CD14-positive monocyte (primary cell): ENCODE measurements around the gene ZNF101. TPM values are rescaled to one million over a fixed set of nuclear protein-coding genes. Genes with fewer than 3 reads are reported as not detected.

Source experiments
- DNase-seq, 3 donors: peaks; one replicate each; pipeline ENCODE4 v3.0.0-alpha.2; 2011 to 2022
- H2AFZ ChIP-seq: 2 replicates; pipeline ENCODE4 v1.6.0; 2012; ENCODE audit warnings: mild to moderate bottlenecking, low read depth, low read length, inconsistent platforms; ENCODE audit not compliant: insufficient read depth, poor library complexity, severe bottlenecking
- H3K27ac ChIP-seq, 2 donors: 1 replicate in 1 of 2; 2 replicates in 1 of 2; pipeline ENCODE4 v1.5.1; 2012 to 2013; ENCODE audit warnings: low read length in 2 of 2, control low read depth in 1 of 2, inconsistent platforms in 1 of 2, low read depth in 1 of 2, mild to moderate bottlenecking in 1 of 2
- H3K27me3 ChIP-seq, 2 donors: one replicate each; pipeline versions ENCODE4 v1.6.0 to v1.6.1; 2011 to 2013; ENCODE audit warnings: low read length in 2 of 2; ENCODE audit not compliant: control insufficient read depth in 2 of 2, insufficient read depth in 2 of 2
- H3K36me3 ChIP-seq, 2 donors: replicated peaks in 1 of 2; 1 replicate in 1 of 2; 2 replicates in 1 of 2; pipeline versions ENCODE4 v1.5.1 to v1.6.1; 2012 to 2013; ENCODE audit warnings: low read length in 2 of 2, control low read depth in 1 of 2, inconsistent platforms in 1 of 2, mild to moderate bottlenecking in 1 of 2; ENCODE audit not compliant: insufficient read depth in 2 of 2, control insufficient read depth in 1 of 2
- H3K4me1 ChIP-seq, 2 donors: 1 replicate in 1 of 2; 2 replicates in 1 of 2; pipeline versions ENCODE4 v1.5.1 to v1.6.1; 2012 to 2013; ENCODE audit warnings: low read length in 2 of 2, control low read depth in 1 of 2, inconsistent platforms in 1 of 2, mild to moderate bottlenecking in 1 of 2, moderate library complexity in 1 of 2; ENCODE audit not compliant: insufficient read depth in 2 of 2, control insufficient read depth in 1 of 2
- H3K4me2 ChIP-seq: replicated peaks from 2 replicates; pipeline ENCODE3; 2012; ENCODE audit warnings: low read length, moderate library complexity, mild to moderate bottlenecking; ENCODE audit not compliant: poor library complexity, severe bottlenecking; ENCODE audit errors: extremely low read depth
- H3K4me3 ChIP-seq, 3 experiments: fragments of 200-600 bp in 1 of 3; sonication (generic) in 1 of 3; replicated peaks in 1 of 3; 1 replicate in 2 of 3; 2 replicates in 1 of 3; pipeline ENCODE4 v1.5.1; 2011 to 2013; ENCODE audit warnings: low read length in 3 of 3, mild to moderate bottlenecking in 3 of 3, control low read depth in 2 of 3, low read depth in 2 of 3, inconsistent platforms in 1 of 3, moderate library complexity in 1 of 3
- H3K79me2 ChIP-seq: 2 replicates; pipeline ENCODE4 v1.6.0; 2012; ENCODE audit warnings: mild to moderate bottlenecking, control low read depth, inconsistent platforms, low read length, moderate library complexity; ENCODE audit not compliant: insufficient read depth
- H3K9ac ChIP-seq: 2 replicates; pipeline ENCODE4 v1.6.0; 2017; ENCODE audit warnings: low read length, mild to moderate bottlenecking; ENCODE audit not compliant: insufficient read depth, poor library complexity, severe bottlenecking
- H3K9me3 ChIP-seq, 2 donors: replicated peaks in 1 of 2; 1 replicate in 1 of 2; 2 replicates in 1 of 2; pipeline versions ENCODE4 v1.5.1 to v1.6.1; 2012 to 2013; ENCODE audit warnings: low read length in 2 of 2, control low read depth in 1 of 2; ENCODE audit not compliant: control insufficient read depth in 1 of 2, insufficient read depth in 1 of 2
- H4K20me1 ChIP-seq: 2 replicates; pipeline ENCODE4 v1.6.0; 2012; ENCODE audit warnings: mild to moderate bottlenecking, low read length, control low read depth, moderate library complexity; ENCODE audit not compliant: insufficient read depth
- H3K27ac Mint-ChIP-seq, 7 donors: one replicate each; pipeline ENCODE4 v1.8.0; 2020; ENCODE audit warnings: mild to moderate bottlenecking in 7 of 7, mixed read lengths in 7 of 7, moderate library complexity in 6 of 7, inconsistent platforms in 2 of 7
- H3K27me3 Mint-ChIP-seq, 3 donors: one replicate each; pipeline ENCODE4 v1.8.0; 2021 to 2022; ENCODE audit warnings: low read depth in 3 of 3, mild to moderate bottlenecking in 3 of 3, mixed read lengths in 3 of 3, moderate library complexity in 3 of 3, inconsistent platforms in 1 of 3
- H3K36me3 Mint-ChIP-seq, 2 donors: one replicate each; pipeline ENCODE4 v1.8.0; 2020; ENCODE audit warnings: mixed read lengths in 2 of 2, inconsistent platforms in 1 of 2, mild to moderate bottlenecking in 1 of 2
- H3K4me1 Mint-ChIP-seq: one replicate; pipeline ENCODE4 v1.8.0; 2020; ENCODE audit warnings: mild to moderate bottlenecking, mixed read lengths
- H3K4me3 Mint-ChIP-seq, 2 donors: one replicate each; pipeline ENCODE4 v1.8.0; 2020; ENCODE audit warnings: mild to moderate bottlenecking in 2 of 2, mixed read lengths in 2 of 2, moderate library complexity in 1 of 2
- H3K9me3 Mint-ChIP-seq, 7 donors: one replicate each; pipeline ENCODE4 v1.8.0; 2020 to 2022; ENCODE audit warnings: mixed read lengths in 7 of 7, mild to moderate bottlenecking in 6 of 7, moderate library complexity in 6 of 7, inconsistent platforms in 2 of 7
- WGBS: methylation state at CpG from one replicate; pipeline ENCODE4 v1.1.5; 2013; ENCODE audit warnings: missing lambda C conversion rate; ENCODE audit not compliant: insufficient coverage; 5-methylcytosine and 5-hydroxymethylcytosine counted together
- intact Hi-C, 2 donors: fragments of 100-400 bp; cut with micrococcal nuclease; formaldehyde crosslinking; loops; one replicate each; pipeline versions ENCODE4 v1.15.0 to v1.15.1; 2023
- polyA plus RNA-seq, 3 donors: library from polyadenylated mRNA; depleted of rRNA in 1 of 3; unstranded in 2 of 3; stranded (reverse) in 1 of 3; fragments of 300-500 nt in 2 of 3; fragments of >200 nt in 1 of 3; fragmentation: Illumina TruSeq in 2 of 3; gene quantifications; 1 replicate in 2 of 3; 2 replicates in 1 of 3; pipeline ENCODE4 v1.2.3, GENCODE V29; 2012 to 2021
- TF ChIP-seq, protein P1 (sequence below): fragments of 200-600 bp; IDR thresholded peaks from one replicate; pipeline ENCODE4 v1.8.0; 2022; ENCODE audit warnings: antibody characterized with exemption, mild to moderate bottlenecking

Gene ZNF101
- polyA plus RNA-seq, 3 donors, result 4.5 to 8.4 (median 5.5) TPM

DNA sequence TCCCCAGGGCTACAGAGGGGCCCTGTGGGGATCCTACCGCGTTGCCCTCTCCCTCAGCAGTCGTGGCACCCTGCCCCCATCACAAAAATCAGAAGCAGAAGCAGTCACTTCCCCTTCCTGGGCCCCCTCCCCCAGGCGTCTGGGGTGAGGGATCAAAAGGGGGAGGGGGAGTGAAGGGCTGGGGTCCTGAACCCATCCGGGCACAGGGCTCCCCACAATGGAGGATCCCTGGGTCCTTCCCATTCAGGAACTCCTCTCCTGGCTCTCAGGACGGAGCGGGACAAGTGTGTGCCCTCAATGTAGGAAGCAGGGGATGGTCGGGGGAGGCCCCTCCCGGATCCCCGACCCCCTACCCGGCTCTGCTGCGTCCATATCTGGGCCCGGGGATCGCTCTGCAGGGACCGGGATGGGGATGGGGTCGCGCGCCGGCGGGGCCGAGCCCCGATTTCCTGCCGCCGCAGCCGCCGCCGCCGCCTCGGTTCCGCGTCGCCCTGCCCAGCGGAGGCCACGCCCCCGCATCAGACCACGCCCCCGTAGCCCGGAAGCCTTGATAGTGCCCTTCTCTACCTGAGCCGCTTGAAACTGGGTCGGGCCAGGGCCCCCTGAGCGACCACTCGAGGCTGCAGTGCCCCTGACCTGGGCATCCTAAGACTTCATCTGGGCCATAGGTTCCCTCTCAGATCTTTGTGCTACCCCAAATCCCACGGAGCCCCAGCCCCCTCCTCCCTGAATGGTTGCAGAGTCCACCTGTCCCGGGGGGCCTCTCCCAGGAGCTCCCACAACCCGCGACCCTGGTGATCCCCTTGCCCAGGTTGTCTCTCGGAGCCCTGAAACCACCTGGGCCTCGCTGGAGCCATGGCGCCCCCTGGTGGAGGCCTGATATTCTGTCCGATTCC, 25.2 kb upstream of the ZNF101 start, which contains the start of gene GMIP:
GMIP (minus strand) TSS at position 500 of the 896 bp plus-strand sequence; CDS start at position 372, 128 bp downstream.
- peak; percentile 64 to 70 (median 70) for DNase-seq
- Mint-ChIP-seq H3K9me3 (no peaks in the 10 kb centered on the region), H3K27ac (peak within 1 kb of the TSS; percentile 91 to 98 (median 96)), H3K36me3 (peaks cover 48 to 78% of the 10 kb centered on the region in 2 donors), H3K4me1 (peaks cover 24% of the 10 kb centered on the region), H3K27me3 (peaks cover 0 to 1% (median 0%) of the 10 kb centered on the region in 3 donors), H3K4me3 (peak within 1 kb of the TSS; percentile 99)
- Histone ChIP-seq H3K36me3 (peaks cover 64 to 72% of the 10 kb centered on the region in 2 donors), H3K79me2 (peaks cover 48% of the 10 kb centered on the region), H3K27ac (peak within 1 kb of the TSS; percentile 84 to 95), H3K27me3 (no peaks in the 10 kb centered on the region), H3K4me3 (peak within 1 kb of the TSS; percentile 80 to 95 (median 94)), H3K4me1 (peaks cover 32 to 36% of the 10 kb centered on the region in 2 donors), H3K9me3 (no peaks in the 10 kb centered on the region), H3K9ac (peak within 1 kb of the TSS; percentile 94), H3K4me2 (peak within 1 kb of the TSS; percentile 97), H2AFZ (peak within 1 kb of the TSS; percentile 82), H4K20me1 (peaks cover 37% of the 10 kb centered on the region)
- TF ChIP-seq, protein P1, sequence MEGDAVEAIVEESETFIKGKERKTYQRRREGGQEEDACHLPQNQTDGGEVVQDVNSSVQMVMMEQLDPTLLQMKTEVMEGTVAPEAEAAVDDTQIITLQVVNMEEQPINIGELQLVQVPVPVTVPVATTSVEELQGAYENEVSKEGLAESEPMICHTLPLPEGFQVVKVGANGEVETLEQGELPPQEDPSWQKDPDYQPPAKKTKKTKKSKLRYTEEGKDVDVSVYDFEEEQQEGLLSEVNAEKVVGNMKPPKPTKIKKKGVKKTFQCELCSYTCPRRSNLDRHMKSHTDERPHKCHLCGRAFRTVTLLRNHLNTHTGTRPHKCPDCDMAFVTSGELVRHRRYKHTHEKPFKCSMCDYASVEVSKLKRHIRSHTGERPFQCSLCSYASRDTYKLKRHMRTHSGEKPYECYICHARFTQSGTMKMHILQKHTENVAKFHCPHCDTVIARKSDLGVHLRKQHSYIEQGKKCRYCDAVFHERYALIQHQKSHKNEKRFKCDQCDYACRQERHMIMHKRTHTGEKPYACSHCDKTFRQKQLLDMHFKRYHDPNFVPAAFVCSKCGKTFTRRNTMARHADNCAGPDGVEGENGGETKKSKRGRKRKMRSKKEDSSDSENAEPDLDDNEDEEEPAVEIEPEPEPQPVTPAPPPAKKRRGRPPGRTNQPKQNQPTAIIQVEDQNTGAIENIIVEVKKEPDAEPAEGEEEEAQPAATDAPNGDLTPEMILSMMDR, result peak; percentile 92
- intact Hi-C loops, result loop anchor here (1.0 to 2.0 kb wide), 2 partner anchors 111 kb away; no protein-coding TSS in a partner anchor
- under 1% methylated on average over 44 of the region's 50 CpGs for WGBS

GRCh38 chr19:19644054-19644388, 24.6 kb upstream of the ZNF101 start:
- intact Hi-C loops, result loop anchor here (1.0 to 2.0 kb wide), 2 partner anchors 111 to 112 kb away; no protein-coding TSS in a partner anchor
- WGBS, result 60% methylated on average over 1 of the region's 5 CpGs
- H3K9me3 ChIP-seq, result no peaks in the 10 kb centered on the region
- no peaks in the 10 kb centered on the region for H3K27me3 ChIP-seq
- no peaks in the 10 kb centered on the region for H3K9me3 Mint-ChIP-seq
- H3K36me3 ChIP-seq, result peaks cover 60 to 71% of the 10 kb centered on the region in 2 donors
- H3K27ac ChIP-seq, result peak overlapping the region; percentile 84 to 95
- peaks cover 42% of the 10 kb centered on the region for H3K79me2 ChIP-seq
- H3K4me3 ChIP-seq, result peak overlapping the region in 2 of 3 experiments; percentile 94 to 95
- peak overlapping the region; percentile 89 to 98 (median 96) for H3K27ac Mint-ChIP-seq
- peaks cover 47 to 79% of the 10 kb centered on the region in 2 donors for H3K36me3 Mint-ChIP-seq
- no peak for DNase-seq
- peak overlapping the region; percentile 82 for H2AFZ ChIP-seq
- peak overlapping the region; percentile 99 for H3K4me3 Mint-ChIP-seq
- peak overlapping the region; percentile 94 for H3K9ac ChIP-seq
- peaks cover 31% of the 10 kb centered on the region for H4K20me1 ChIP-seq
- H3K4me1 ChIP-seq, result peaks cover 32 to 35% of the 10 kb centered on the region in 2 donors
- H3K27me3 Mint-ChIP-seq, result peaks cover 0 to 1% (median 0%) of the 10 kb centered on the region in 3 donors
- peaks cover 24% of the 10 kb centered on the region for H3K4me1 Mint-ChIP-seq
- TF ChIP-seq, protein P1, result peak; percentile 55
- H3K4me2 ChIP-seq, result peak overlapping the region; percentile 97
